HG03521 (cell line): Measurements from ENCODE around the gene ARHGAP19.

Experiments used
- ATAC-seq: cut with Tn5 transposase; IDR thresholded peaks from one replicate; pipeline ENCODE4 v1.9.1; 2021; ENCODE audit warnings: mild to moderate bottlenecking, moderate library complexity; ENCODE audit not compliant: unreplicated experiment

The ARHGAP19 gene, protein sequence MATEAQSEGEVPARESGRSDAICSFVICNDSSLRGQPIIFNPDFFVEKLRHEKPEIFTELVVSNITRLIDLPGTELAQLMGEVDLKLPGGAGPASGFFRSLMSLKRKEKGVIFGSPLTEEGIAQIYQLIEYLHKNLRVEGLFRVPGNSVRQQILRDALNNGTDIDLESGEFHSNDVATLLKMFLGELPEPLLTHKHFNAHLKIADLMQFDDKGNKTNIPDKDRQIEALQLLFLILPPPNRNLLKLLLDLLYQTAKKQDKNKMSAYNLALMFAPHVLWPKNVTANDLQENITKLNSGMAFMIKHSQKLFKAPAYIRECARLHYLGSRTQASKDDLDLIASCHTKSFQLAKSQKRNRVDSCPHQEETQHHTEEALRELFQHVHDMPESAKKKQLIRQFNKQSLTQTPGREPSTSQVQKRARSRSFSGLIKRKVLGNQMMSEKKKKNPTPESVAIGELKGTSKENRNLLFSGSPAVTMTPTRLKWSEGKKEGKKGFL

DNA sequence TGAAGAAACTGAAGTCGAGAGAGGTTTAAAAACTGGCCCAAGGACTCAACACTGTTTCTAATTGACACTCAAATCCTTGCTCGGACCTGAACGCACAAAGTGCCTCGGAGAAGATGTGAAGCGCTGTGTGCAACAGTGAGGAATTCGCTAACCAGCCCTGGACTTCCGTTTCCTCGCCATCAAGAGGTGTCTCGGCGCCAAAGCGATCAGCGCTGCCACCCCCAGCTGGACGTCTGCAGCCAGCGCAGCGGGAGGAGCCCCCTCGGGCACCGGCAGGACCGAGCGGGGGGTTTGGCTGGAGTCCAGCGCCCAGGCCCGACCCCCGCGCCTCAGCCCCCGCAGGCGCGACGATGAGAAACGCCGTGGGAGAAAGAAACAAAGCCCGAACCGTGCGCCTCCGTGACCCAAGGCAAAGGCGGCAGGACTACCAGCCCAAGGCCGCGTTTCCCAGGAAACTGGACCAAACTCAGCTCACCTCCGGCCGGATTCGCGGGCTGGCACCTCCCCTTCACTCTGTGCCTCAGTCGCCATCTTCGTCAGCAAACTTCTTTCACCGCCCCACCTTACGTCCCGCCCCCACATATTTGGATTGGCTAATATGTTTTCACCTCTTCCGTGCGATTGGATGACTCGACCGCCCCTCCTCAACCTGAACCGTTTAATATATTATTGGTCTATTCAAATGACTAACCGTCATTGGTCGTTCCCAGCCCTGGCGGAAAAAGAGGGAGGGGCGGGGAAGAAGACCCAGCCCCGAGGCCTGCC is at the start of gene ARHGAP19:
Gene ARHGAP19 (minus strand): TSS at position 541 of the 765 bp plus-strand sequence. CDS start 10 bp downstream, at position 531.
- peak; percentile 97 for ATAC-seq

GRCh38 chr10:97341416-97341815 is 49.0 kb upstream of the ARHGAP19 start:
- ATAC-seq, result no peak

DNA sequence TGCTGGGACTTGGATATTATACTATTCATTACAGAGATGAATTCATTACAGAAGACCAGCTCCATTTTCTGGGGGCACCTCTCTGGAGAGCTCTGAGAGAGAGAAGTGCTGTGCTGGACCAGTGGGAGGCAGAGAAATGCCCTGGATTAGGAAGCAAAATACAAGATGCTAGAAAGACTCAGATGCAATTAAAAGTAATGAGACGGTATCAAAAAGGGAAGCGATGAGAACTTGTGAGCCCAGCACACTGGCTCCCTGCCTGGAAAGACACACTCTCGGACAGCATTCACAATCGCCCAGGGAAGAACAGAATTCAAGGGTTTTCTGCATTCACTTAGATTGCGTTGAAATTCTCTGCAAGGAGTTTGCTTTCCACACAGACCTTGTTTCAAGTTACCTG is 45.6 kb upstream of the ARHGAP19 start:
- ATAC-seq, result no peak

DNA sequence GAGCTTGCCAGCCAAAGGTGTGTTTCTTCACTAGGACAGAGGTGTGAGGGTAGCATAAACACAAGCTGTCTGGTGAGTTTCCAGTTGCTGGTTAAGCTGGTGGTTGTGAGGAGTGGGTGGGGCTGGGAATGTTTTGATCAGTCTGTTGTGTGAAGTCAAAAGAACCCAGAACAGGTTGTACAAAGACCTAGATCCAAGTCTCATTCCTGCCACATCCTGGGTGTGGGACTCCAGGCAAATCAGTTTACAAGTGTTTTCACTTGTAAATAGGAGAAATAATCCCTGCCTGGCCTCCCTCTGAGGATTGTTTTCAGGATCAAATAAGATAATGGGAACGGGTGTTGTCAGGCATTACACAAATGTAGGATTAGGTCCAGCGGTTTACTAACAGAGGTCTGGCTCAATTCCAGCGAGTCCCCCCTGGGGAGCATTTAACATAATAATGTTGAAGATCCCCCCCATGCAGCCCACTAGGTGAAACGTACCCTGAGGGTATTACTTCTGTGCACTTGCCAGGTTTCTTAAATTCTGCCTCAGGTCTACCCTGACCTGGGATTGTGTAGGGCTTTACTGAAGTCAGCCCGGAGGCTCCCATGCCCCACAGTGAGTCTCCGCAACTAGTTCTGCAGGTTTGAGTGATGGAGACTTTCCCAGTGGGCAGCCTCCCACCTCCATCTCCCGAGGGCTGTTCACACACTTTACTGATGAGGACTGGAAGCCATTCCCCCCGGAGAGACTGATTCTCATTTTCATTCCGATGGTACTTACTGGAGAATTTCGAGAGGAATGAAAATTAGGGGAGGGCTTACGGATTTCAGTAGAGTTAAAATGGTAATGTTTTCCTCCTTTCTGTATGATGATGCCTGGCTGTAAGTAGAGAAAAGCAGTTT is 44.8 kb upstream of the ARHGAP19 start:
- ATAC-seq, result no peak

DNA sequence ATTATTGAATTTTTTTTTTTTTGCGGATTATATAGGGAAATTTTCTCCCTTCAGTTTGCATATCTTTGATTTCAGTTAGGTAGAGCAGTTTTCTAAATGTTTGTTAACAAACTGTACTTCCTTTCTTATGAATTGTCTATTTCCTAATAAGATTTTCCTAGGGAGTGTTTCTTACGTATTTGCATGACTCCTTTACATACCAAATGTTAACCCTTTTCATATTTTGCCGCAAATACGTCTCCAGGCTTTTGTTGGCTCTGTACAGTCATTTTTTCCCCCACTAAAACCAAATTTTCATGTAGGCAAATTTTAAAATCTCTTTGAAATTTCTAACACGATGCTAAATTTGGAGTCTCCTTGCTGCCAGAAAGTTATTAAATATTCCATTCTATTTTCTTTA is 44.0 kb upstream of the ARHGAP19 start:
- no peak for ATAC-seq

GRCh38 chr10:97336006-97336405 is 43.6 kb upstream of the ARHGAP19 start:
- no peak for ATAC-seq

DNA sequence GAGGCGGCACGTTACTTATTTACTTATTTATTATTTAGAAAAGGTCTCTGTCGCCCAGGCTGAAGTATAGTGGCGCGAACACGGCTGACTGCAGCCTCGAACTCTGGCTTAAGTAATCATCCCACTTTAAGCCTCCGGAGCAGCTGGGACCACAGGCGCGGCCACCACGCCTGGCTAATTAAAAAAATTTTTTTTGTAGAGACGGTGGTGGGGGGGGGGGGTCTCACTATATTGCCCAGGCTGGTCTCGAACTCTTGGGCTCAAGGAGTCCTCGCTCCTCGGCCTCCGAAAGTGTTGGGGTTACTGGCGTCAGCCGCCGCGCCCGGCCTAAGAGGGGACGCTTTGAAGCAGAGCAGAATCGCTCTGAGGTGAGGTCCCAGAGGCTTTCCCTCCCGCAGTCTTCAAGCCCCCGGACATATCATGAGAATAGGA is 42.8 kb upstream of the ARHGAP19 start:
- ATAC-seq, result no peak

DNA sequence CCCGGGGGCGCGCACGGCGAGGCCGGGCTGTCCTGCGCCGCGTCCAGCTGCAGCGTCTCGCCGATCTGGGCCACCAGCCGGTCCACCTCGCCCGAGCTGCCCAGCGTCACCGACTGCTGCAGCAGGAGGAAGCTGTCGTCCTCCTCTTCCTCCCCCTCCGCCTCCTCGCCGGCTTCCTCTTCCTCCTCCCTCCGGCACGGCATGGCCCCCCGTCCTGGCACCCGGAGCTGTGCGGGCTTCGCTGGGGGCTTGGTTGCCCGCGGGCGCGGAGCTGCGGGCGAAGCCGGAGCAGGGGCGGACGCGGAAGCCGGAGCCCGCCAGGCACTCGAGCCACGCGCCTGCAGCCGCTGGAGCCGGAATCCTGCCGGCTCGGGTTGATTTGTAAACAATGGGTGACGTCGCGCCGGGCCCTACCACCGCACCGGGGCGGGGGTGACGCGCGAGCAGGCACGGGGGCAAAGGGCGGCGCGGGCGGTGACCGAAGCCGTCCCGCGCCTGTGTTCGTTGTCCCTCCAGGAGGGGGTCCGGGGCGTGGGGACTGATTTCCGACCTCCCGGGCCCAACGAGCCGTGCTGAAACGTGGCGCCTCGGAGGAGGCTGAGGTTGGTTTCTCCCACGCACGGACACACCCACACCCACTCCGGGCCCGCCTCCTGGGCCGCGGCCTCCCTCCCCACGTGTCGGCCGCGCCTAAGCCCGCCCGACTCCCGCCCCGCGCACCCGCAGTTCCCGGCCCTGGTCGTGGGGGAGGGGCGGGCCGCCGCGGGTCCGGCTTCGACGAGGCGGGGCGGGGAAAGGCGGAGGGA is 42.1 kb upstream of the ARHGAP19 start, which contains the start of gene FRAT2:
Gene FRAT2 (minus strand): TSS at position 360 of the 806 bp plus-strand sequence. CDS start 157 bp downstream, at position 203.
- peak; percentile 87 for ATAC-seq

GRCh38 chr10:97333601-97334369 is 41.3 kb upstream of the ARHGAP19 start:
- ATAC-seq, result peak; percentile 22

- ATAC-seq, result no peak
Observed at GRCh38 chr10:97333351-97333600, 40.8 kb upstream of the ARHGAP19 start.

GRCh38 chr10:97332591-97333350 is 40.3 kb upstream of the ARHGAP19 start:
- no peak for ATAC-seq

DNA sequence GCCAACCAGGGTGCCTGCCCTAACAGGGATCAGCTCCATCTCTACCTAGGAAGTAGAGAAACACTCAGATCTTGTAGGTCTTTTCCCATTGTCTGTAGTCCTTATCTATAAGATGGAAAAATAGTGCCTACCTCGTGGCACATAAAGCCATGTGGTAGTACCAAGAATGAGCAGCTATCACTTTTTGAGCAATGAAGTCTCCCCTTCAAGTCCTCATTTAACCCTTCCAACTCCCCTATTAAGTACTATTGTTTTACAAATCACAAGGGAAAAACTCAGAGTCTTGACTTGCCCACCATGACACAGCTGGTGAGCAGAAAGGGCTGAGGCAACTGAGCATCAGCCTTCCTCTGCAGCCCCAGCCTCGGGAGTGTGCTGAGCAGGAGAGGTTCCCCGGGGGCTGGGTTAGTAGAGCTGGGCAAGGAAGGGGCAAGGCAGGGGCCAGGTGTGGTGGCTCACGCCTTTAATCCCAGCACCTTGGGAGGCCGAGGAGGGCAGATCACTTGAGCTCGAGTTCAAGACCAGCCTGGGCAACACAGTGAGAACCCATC is 38.8 kb upstream of the ARHGAP19 start:
- no peak for ATAC-seq

- ATAC-seq, result no peak
Observed at GRCh38 chr10:97329766-97330165, 37.3 kb upstream of the ARHGAP19 start.

- ATAC-seq, result no peak
Observed at GRCh38 chr10:97328646-97329453, 36.4 kb upstream of the ARHGAP19 start.

DNA sequence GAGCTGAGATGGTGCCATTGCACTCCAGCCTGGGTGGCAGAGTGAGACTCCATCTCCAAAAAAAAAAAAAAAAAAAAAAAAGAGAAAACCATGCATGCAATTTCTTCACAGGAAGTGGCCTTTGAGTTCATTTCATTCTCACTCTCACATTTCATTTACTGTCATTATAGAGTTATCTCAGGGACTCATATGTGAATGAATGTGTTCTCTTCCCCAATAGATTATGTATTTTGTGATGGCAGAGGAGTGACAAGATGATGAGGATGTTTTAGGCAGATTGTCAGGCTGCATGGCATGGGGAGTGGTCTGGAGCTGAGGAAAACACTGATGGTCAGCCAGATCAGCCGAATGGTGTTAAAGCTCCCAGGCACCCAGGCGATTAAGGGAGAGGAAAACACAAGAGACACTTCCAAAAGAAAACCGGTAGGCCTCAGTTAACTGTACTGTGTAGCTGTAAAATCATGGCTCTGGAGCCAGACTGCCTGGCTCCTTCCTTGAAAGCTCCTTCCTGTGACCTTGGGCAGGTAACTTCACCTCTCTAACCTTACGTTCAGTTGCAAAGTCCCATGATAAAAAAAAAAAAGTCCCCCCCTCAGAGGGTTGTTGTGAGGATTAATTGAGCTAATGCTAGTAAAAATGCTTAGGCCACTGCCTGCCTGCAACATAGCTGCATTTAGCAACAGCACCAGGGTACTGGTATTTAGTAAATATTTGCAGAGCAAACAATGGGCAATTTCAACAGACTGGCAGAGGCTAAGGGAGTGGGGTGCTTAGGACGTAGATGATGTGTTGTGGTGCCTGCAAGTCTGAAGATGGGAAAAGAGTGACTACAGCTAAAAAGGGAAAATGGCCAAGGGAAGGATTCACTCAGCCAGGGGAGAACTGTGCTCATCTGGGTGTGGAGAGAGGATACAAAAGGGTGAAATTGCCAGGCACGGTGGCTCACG is 35.2 kb upstream of the ARHGAP19 start:
- ATAC-seq, result no peak

GRCh38 chr10:97325754-97326153 is 33.3 kb upstream of the ARHGAP19 start:
- ATAC-seq, result no peak
